RWPE2 (cell line): ENCODE data around the gene ZNF160.

Experiments used
- ATAC-seq: fragments of 200-7000 bp; cut with Tn5 transposase; 3 replicates; pipeline ENCODE4 v1.9.1; 2021; ENCODE audit warnings: low read depth
- DNase-seq: peaks from one replicate; pipeline ENCODE4 v3.0.0-alpha.2; 2020; ENCODE audit warnings: low spot score
- H3K27ac ChIP-seq: fragments of 450-650 bp; 2 replicates; pipeline ENCODE4 v1.5.1; 2017; ENCODE audit warnings: mild to moderate bottlenecking; ENCODE audit not compliant: poor library complexity, severe bottlenecking
- H3K27me3 ChIP-seq: fragments of 250-450 bp; sonication (Bioruptor Pico); 2 replicates; pipeline ENCODE4 v1.5.1; 2021; ENCODE audit warnings: mild to moderate bottlenecking, moderate library complexity; ENCODE audit not compliant: insufficient read depth, poor library complexity, severe bottlenecking
- H3K36me3 ChIP-seq: fragments of 250-450 bp; sonication (Bioruptor Pico); 2 replicates; pipeline ENCODE4 v1.5.1; 2020; ENCODE audit warnings: low read depth, mild to moderate bottlenecking, moderate library complexity
- H3K4me1 ChIP-seq: fragments of 250-450 bp; sonication (Bioruptor Pico); 2 replicates; pipeline ENCODE4 v1.5.1; 2021; ENCODE audit warnings: mild to moderate bottlenecking, moderate library complexity; ENCODE audit not compliant: insufficient read depth, poor library complexity, severe bottlenecking
- H3K4me3 ChIP-seq: fragments of 250-450 bp; sonication (Bioruptor Pico); 2 replicates; pipeline ENCODE4 v1.5.1; 2021; ENCODE audit warnings: mild to moderate bottlenecking, moderate library complexity; ENCODE audit not compliant: severe bottlenecking
- H3K9me3 ChIP-seq: fragments of 250-450 bp; sonication (Bioruptor Pico); 2 replicates; pipeline ENCODE4 v1.5.1; 2021; ENCODE audit warnings: mild to moderate bottlenecking, moderate library complexity; ENCODE audit not compliant: severe bottlenecking
- TF ChIP-seq, protein P1 (sequence below): fragments of 450-650 bp; IDR thresholded peaks from one replicate; pipeline ENCODE4 v1.5.1; 2017; ENCODE audit warnings: mild to moderate bottlenecking, moderate library complexity; ENCODE audit not compliant: poor library complexity, severe bottlenecking

Gene ZNF160

DNA sequence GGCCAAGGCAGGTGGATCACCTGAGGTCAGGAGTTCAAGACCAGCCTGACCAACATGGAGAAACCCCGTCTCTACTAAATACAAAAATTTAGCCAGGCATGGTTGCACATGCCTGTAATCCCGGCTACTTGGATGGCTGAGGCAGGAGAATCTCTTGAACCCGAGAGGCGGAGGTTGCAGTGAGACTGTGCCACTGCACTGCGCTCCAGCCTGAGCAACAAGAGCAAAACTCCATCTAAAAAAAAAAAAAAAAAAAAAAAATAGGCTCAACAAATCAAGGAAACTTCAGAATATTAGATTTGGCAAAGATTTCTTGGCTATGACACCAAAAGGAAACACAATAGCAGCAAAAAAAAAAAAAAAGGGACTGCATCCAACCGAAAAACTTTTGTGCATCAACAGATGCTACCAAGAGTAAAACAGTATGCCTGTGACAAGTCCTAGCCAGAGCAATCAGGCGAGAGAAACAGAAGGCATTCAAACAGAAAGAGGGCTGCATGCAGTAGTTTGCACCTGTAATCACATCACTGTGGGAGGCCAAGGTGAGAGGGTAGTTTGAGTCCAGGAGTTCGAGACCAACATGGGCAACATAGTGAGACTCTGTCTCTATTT lies 23.8 kb downstream of the ZNF160 start:
- no peak for DNase-seq

DNA sequence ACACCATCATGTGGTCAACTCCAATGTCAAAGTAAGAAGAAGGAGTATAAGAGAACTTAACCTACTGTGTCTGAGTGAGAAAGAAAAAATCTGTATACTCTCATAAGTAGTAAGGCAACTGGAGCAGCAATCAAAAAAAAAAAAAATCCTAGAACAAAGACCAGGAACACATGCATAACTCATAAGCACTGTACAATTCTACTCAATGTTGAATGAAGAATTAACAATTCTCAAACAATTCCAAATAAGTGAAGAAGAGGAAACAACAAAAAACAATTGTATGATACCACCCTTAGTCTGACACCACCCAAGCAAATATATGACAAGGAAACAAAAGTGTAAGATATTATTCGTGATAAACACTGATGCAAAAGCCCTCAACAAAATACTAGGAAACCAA lies 24.6 kb downstream of the ZNF160 start:
- Histone ChIP-seq H3K36me3 (peaks cover 60% of the 10 kb centered on the region), H3K27me3 (no peaks in the 10 kb centered on the region), H3K4me3 (no peak overlapping the region), H3K27ac (no peak overlapping the region), H3K9me3 (peaks cover 8% of the 10 kb centered on the region), H3K4me1 (no peaks in the 10 kb centered on the region)
- TF ChIP-seq, protein P1, sequence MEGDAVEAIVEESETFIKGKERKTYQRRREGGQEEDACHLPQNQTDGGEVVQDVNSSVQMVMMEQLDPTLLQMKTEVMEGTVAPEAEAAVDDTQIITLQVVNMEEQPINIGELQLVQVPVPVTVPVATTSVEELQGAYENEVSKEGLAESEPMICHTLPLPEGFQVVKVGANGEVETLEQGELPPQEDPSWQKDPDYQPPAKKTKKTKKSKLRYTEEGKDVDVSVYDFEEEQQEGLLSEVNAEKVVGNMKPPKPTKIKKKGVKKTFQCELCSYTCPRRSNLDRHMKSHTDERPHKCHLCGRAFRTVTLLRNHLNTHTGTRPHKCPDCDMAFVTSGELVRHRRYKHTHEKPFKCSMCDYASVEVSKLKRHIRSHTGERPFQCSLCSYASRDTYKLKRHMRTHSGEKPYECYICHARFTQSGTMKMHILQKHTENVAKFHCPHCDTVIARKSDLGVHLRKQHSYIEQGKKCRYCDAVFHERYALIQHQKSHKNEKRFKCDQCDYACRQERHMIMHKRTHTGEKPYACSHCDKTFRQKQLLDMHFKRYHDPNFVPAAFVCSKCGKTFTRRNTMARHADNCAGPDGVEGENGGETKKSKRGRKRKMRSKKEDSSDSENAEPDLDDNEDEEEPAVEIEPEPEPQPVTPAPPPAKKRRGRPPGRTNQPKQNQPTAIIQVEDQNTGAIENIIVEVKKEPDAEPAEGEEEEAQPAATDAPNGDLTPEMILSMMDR: no peak
- ATAC-seq: no peak
- no peak for DNase-seq

More for the DNA sequence above, 23.8 kb downstream of the ZNF160 start:
- H3K4me3 ChIP-seq: no peak overlapping the region
- H3K27me3 ChIP-seq: no peaks in the 10 kb centered on the region
- TF ChIP-seq, protein P1: no peak
- no peaks in the 10 kb centered on the region for H3K4me1 ChIP-seq
- peaks cover 8% of the 10 kb centered on the region for H3K9me3 ChIP-seq
- peaks cover 60% of the 10 kb centered on the region for H3K36me3 ChIP-seq
- H3K27ac ChIP-seq: no peak overlapping the region
- ATAC-seq: no peak

DNA sequence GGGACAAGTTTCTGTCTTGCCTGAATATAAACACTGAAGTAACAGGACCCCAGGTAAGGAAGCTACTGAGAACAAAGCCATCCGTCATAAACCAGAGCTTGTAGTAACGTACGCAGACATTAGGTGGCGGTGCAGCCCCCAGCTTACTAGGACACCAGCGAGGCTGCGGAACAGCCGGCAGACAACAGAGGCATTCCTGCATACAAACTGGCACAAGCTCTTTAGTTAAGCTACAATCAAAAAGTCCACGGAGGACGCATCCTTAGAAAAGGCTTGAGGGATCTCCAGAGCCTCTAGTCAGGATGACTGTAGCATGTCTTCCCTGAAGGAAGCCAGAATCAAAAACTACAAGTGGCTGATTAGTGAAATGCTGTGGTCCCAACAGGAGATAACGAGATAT lies 26.2 kb downstream of the ZNF160 start:
- Histone ChIP-seq H3K4me3 (no peak overlapping the region), H3K27ac (no peak overlapping the region), H3K9me3 (peaks cover 8% of the 10 kb centered on the region), H3K4me1 (no peaks in the 10 kb centered on the region), H3K36me3 (peaks cover 60% of the 10 kb centered on the region), H3K27me3 (no peaks in the 10 kb centered on the region)
- ATAC-seq (no peak), DNase-seq (no peak)
- TF ChIP-seq, protein P1: no peak

DNA sequence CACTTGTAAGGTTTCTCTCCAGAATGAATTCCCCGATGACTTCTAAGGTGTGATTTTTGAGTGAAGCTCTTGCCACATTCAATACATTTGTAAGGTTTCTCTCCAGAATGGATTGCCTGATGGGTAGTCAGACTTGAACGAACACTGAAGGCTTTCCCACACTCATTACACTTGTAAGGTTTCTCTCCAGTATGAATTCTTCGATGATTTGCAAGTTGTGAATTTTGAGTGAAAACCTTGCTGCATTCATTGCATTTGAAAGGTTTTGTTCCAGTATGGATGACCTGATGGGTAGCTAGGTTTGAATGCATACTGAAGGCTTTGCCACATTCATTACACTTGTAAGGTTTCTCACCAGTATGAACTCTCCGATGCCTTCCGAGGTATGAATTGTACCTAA lies 34.4 kb downstream of the ZNF160 start:
- peaks cover 25% of the 10 kb centered on the region for H3K9me3 ChIP-seq

DNA sequence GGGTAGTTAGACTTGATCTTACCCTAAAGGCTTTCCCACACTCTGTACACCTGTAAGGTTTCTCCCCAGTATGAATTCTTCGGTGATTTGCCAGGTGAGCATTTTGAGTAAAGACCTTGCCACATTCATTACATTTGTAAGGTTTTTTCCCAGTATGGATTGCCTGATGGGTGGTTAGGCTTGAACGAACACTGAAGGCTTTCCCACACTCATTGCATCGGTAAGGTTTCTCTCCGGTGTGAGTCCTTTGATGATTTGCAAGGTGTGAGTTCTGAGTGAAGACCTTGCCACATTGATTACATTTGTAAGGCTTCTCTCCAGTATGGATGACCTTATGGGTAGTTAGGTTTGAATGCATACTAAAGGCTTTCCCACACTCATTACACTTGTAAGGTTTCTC lies 35.0 kb downstream of the ZNF160 start:
- TF ChIP-seq, protein P1: no peak
- DNase-seq: no peak
- peaks cover 25% of the 10 kb centered on the region for H3K9me3 ChIP-seq
- peaks cover 72% of the 10 kb centered on the region for H3K36me3 ChIP-seq
- no peak overlapping the region for H3K27ac ChIP-seq
- no peak overlapping the region for H3K4me3 ChIP-seq
- no peaks in the 10 kb centered on the region for H3K27me3 ChIP-seq
- no peaks in the 10 kb centered on the region for H3K4me1 ChIP-seq
- no peak for ATAC-seq

More for the DNA sequence above, 34.4 kb downstream of the ZNF160 start:
- no peak for DNase-seq
- H3K4me1 ChIP-seq: no peaks in the 10 kb centered on the region
- TF ChIP-seq, protein P1: no peak
- no peak overlapping the region for H3K4me3 ChIP-seq
- H3K36me3 ChIP-seq: peaks cover 79% of the 10 kb centered on the region
- no peak overlapping the region for H3K27ac ChIP-seq
- no peak for ATAC-seq
- no peaks in the 10 kb centered on the region for H3K27me3 ChIP-seq
